ENCODE data around the gene VGLL1. TPM values are rescaled to one million over a fixed set of nuclear protein-coding genes. Genes with fewer than 3 reads are reported as not detected.

Gene VGLL1
- total RNA-seq, 1 experiment from 2014 or later: not detected

GRCh38 chrX:136585960-136586359 lies 53.9 kb downstream of the VGLL1 start:
- RAD21 ChIA-PET (ENCODE audit: low non-redundant PET in 1 of 2, low total read pairs in 2 of 2, uncharacterized antibody in 2 of 2, unreplicated experiment in 2 of 2): no interaction called here
- CTCF ChIA-PET: no interaction called here

More at GRCh38 chrX:136585960-136586359, 53.9 kb downstream of the VGLL1 start:
- H4K20me1 ChIP-seq (ENCODE audit: insufficient read depth): no peaks in the 10 kb centered on the region
- no peak overlapping the region for H3K4me3 ChIP-seq (replicated peaks in 1 of 2; ENCODE audit: low read depth in 1 of 2, low read length in 2 of 2)
- H2AFZ ChIP-seq (ENCODE audit: low read depth, low read length, poor library complexity, severe bottlenecking): no peak overlapping the region
- no peak overlapping the region for H3K9ac ChIP-seq (ENCODE audit: low read length)
- POLR2A ChIA-PET: no interaction called here
- no peaks in the 10 kb centered on the region for H3K79me2 ChIP-seq (ENCODE audit: insufficient read depth, low read length)
- H3K9me2 ChIP-seq (ENCODE audit: insufficient read depth): no peaks in the 10 kb centered on the region
- no peak for ATAC-seq
- no peak overlapping the region for H3K27ac ChIP-seq (ENCODE audit: low read depth, low read length)
- no peaks in the 10 kb centered on the region for H3K27me3 ChIP-seq (ENCODE audit: insufficient read depth, low read length)
- TF ChIP-seq SP1 (IDR thresholded peaks at IDR 0.05; ENCODE audit: low read depth) (no peak), FOSL1 (IDR thresholded peaks at IDR 0.05; ENCODE audit: low read depth) (no peak), ZNF274 (IDR thresholded peaks at IDR 0.05; ENCODE audit: low read depth, low read length) (no peak), ZBTB33 (IDR thresholded peaks at IDR 0.05; ENCODE audit: extremely low read depth, insufficient replicate concordance, low read length) (no peak), ZFX (IDR thresholded peaks at IDR 0.05) (no peak), CTCF (IDR thresholded peaks at IDR 0.05 in 2 of 3, conservative IDR thresholded peaks at IDR 0.05 in 1 of 3; ENCODE audit: borderline replicate concordance in 1 of 3, insufficient read depth in 1 of 3, low read depth in 2 of 3, low read length in 2 of 3) (no peak), ATF3 (IDR thresholded peaks at IDR 0.05) (no peak), RAD21 (IDR thresholded peaks at IDR 0.05; ENCODE audit: low read depth) (no peak), MAX (IDR thresholded peaks at IDR 0.05) (no peak), JUND (IDR thresholded peaks at IDR 0.05) (no peak), CEBPB (IDR thresholded peaks at IDR 0.05; ENCODE audit: low read depth) (no peak), TCF7L2 (IDR thresholded peaks at IDR 0.05; ENCODE audit: borderline replicate concordance, extremely low read depth, insufficient read depth, insufficient read length) (no peak), SRF (IDR thresholded peaks at IDR 0.05; ENCODE audit: low read depth) (no peak), CBX3 (IDR thresholded peaks at IDR 0.05; ENCODE audit: low read depth) (no peak)
- no peaks in the 10 kb centered on the region for H3K36me3 ChIP-seq (ENCODE audit: control insufficient read depth in 1 of 2, insufficient read depth in 2 of 2, low read length in 2 of 2)
- no TSS peak for BruUV-seq (replicated peaks)
- intact Hi-C loops (cut with micrococcal nuclease): no loop called here
- no peaks in the 10 kb centered on the region; a peak in 1 of 4 replicates for H3K4me1 ChIP-seq (ENCODE audit: control insufficient read depth in 1 of 2, insufficient read depth in 2 of 2, low read length in 2 of 2)
- H3K9me3 ChIP-seq (ENCODE audit: control insufficient read depth in 1 of 2, insufficient read depth in 1 of 2, low read depth in 1 of 2, low read length in 2 of 2): no peaks in the 10 kb centered on the region
- H3K4me2 ChIP-seq (ENCODE audit: low read length): no peak overlapping the region
- no peak for DNase-seq (ENCODE audit: low read depth, low spot score)
